GM15510 (cell line): ENCODE results near the gene FAM169A.

Source experiments
- POLR2A ChIP-seq: IDR thresholded peaks from 3 replicates; pipeline ENCODE4 v1.6.1; 2011; ENCODE audit warnings: borderline replicate concordance; ENCODE audit not compliant: insufficient read length; ENCODE audit errors: extremely low read depth

FAM169A gene

DNA sequence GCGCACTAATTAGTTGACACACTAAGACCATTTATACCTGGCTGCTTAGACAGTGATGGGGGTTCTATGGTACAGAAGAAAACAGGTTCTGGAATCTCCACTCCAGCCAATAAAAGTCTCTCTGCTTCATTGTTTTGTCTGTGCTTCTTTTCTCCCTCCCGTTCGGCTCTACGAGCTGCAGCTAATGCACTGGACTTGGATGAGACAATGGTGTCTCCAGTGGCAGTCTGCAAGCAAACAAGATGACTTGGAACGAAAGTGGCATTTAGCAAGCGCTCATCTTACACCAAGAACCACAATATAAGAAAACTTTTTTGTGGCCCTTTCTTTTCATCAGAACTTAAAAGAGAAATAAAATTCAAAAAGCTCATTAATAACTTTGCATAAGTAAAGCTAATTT lies 129.4 kb downstream of the FAM169A start:
- no peak for TF ChIP-seq POLR2A
